Ovary (tissue), 10 donors: Measurements from ENCODE around the gene ZMYM1. TPM values are rescaled to one million over a fixed set of nuclear protein-coding genes. Genes with fewer than 3 reads are reported as not detected.

Experiments
- DNase-seq, 5 donors: peaks; one replicate each; pipeline ENCODE4 v3.0.0-alpha.2; 2019 to 2020
- H3K27ac ChIP-seq, 2 donors: fragments of 200-600 bp; one replicate each; pipeline versions ENCODE4 v1.5.1 to v1.8.0; 2019 to 2022
- H3K27me3 ChIP-seq: fragments of 200-600 bp; one replicate; pipeline ENCODE4 v1.8.0; 2022
- H3K36me3 ChIP-seq: fragments of 200-600 bp; sonication (generic); one replicate; pipeline ENCODE4 v1.5.1; 2019
- H3K4me1 ChIP-seq: one replicate; pipeline ENCODE4 v1.8.1; 2013; ENCODE audit warnings: mild to moderate bottlenecking, moderate library complexity; ENCODE audit not compliant: insufficient read depth
- H3K4me3 ChIP-seq: fragments of 200-600 bp; sonication (generic); one replicate; pipeline ENCODE4 v1.5.1; 2017
- H3K9me3 ChIP-seq, 2 donors: fragments of 200-600 bp in 1 of 2; sonication (generic) in 1 of 2; one replicate each; pipeline versions ENCODE4 v1.5.1 to v1.8.1; 2013 to 2019; ENCODE audit warnings: mild to moderate bottlenecking in 1 of 2, moderate library complexity in 1 of 2
- EP300 ChIP-seq: sonication (generic); formaldehyde crosslinking; IDR thresholded peaks from one replicate; pipeline ENCODE4 v1.6.1; 2017; ENCODE audit warnings: antibody characterized with exemption
- POLR2A ChIP-seq: fragments of 450-650 bp; IDR thresholded peaks from one replicate; pipeline ENCODE4 v1.6.1; 2017; ENCODE audit warnings: antibody characterized with exemption, mild to moderate bottlenecking, moderate library complexity
- WGBS, 3 donors: extraction: QIAGEN DNeasy Blood & Tissue Kit in 1 of 3; methylation state at CpG; one replicate each; pipeline versions ENCODE4 v1.1.5 to v1.1.7; 2013 to 2017; 5-methylcytosine and 5-hydroxymethylcytosine counted together
- intact Hi-C, 4 donors: fragments of 100-400 bp; cut with DNase I; formaldehyde crosslinking; loops; one replicate each; pipeline versions ENCODE4 v1.11.0 to v1.15.1; 2022 to 2023
- long read RNA-seq, 3 donors: library from polyadenylated mRNA in 2 of 3; unstranded in 2 of 3; transcript quantifications; one replicate each; pipeline ENCODE4 v2.0.0 and lab custom pipeline, GENCODE V29; 2021 to 2026
- polyA plus RNA-seq, 2 donors: library from polyadenylated mRNA; stranded (reverse); fragments of 200-250 nt in 1 of 2; fragments of 350-450 nt in 1 of 2; fragmentation: Illumina TruSeq in 1 of 2; extraction: RNeasy Lipid Tissue Mini Kit (QIAGEN cat#74804) in 1 of 2; gene quantifications; one replicate each; pipeline ENCODE4 v1.2.3, GENCODE V29; 2013 to 2014
- total RNA-seq, 7 donors: library from RNA; depleted of rRNA in 2 of 7; stranded (reverse); fragments of >200 nt in 2 of 7; fragmentation: NEBNext Ultra II Directional in 3 of 7; extraction: Animal tissue kit (Norgen Biotek cat#: 25700) in 3 of 7; gene quantifications; one replicate each; pipeline versions ENCODE4 v1.1.0 to v1.2.4, GENCODE V29; 2016 to 2023
- TF ChIP-seq, protein P1 (sequence below), 3 donors: fragments of 450-650 bp in 2 of 3; fragments of 200-600 bp in 1 of 3; IDR thresholded peaks; one replicate each; pipeline versions ENCODE4 v1.5.1 to v1.8.0; 2016 to 2022; ENCODE audit warnings: antibody characterized with exemption in 3 of 3, mild to moderate bottlenecking in 1 of 3
- donor health status: DM: no; HTN: no; CAD: no; lungs with moderate emphysema.
- donor health status: DM: no; HTN: no; CAD: no.
- donor health status: Bipolar disorder and iron deficiency.
- donor health status: DM: yes; HTN: yes; CAD: no.
- donor health status: DM: no; HTN: no; CAD: no.
- donor health status: DM: yes; HTN: yes; CAD: no.

The ZMYM1 gene
- total RNA-seq: 10 to 100 TPM; 12.3 to 19.9 (median 19.2) TPM
- polyA plus RNA-seq: 10 to 100 TPM in 1 of 2 donors, 1 to 10 TPM in 1; 5.3 to 13.2 TPM
- long read RNA-seq, donor 1, full-length matches to known transcripts: 11 of 36 reads
- long read RNA-seq, donor 1, partial matches to known transcripts: 10 of 36 reads
- long read RNA-seq, donor 1, other reads (novel, unspliced or antisense): 15 of 36 reads
- long read RNA-seq, donor 2, full-length matches to known transcripts: 2 of 2 reads
- long read RNA-seq, donor 2, partial matches to known transcripts: 0 of 2 reads
- long read RNA-seq, donor 2, other reads (novel, unspliced or antisense): 0 of 2 reads
- long read RNA-seq, donor 3, full-length matches to known transcripts: 10 of 26 reads
- long read RNA-seq, donor 3, partial matches to known transcripts: 6 of 26 reads
- long read RNA-seq, donor 3, other reads (novel, unspliced or antisense): 10 of 26 reads

DNA sequence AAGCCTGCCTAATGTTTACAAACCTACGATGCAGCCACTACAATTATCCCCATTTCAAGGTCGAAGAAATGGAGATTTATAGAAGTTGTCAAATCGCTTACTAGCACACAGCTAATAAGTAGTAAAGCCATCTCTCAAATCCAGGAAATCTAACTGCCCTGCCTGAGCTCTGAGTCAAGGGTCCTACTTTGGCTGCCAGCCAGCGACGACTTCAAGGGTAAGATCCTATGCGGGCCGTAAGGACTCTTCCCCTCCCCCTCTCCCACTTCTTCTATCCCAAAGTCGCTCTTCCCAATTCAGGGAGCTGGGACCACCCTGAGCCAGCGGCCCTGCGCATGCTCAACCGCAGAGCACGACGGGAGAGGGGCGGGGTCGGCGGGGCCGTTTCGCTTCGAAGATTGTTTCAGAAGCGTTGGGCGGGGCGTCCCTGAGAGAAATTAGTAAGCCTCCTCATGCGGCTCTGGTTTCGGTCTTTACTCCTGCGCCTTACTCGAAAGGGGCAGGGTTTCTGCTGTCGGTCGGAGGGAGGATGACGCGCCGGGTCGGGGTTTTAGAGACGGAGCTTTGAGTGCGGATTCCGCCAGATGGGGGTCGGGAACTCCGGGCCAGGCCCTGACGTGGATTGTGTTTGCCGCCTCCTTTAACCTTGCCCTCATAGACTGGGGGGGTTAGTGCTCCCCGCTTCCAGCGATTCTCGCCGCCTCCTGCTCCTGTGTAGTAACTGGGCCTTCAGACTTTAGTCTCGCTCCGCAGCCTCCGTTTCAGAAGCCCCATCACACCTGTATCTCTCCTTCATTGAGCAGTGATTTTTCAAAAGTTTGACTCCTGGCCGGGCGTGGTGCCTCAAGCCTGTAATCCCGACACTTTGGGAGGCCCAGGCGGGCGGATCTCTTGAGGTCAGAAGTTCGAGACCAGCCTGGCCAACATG lies at the start of gene ZMYM1:
Gene ZMYM1 (plus strand): TSS at position 383 of the 928 bp plus-strand sequence. CDS start 14,603 bp downstream, outside the sequence.
- peak within 1 kb of the TSS; percentile 83 to 84 for H3K27ac ChIP-seq
- H3K4me1 ChIP-seq: peaks cover 8% of the 10 kb centered on the region
- 0% methylated on average over 52 of the region's 52 CpGs for WGBS, 3 donors
- DNase-seq: peak; percentile 83 to 92 (median 87)
- no peaks in the 10 kb centered on the region for H3K27me3 ChIP-seq
- intact Hi-C loops: no loop called here
- peak within 1 kb of the TSS; percentile 77 for H3K4me3 ChIP-seq
- H3K9me3 ChIP-seq: no peaks in the 10 kb centered on the region
- TF ChIP-seq EP300: no peak
- TF ChIP-seq, protein P1, sequence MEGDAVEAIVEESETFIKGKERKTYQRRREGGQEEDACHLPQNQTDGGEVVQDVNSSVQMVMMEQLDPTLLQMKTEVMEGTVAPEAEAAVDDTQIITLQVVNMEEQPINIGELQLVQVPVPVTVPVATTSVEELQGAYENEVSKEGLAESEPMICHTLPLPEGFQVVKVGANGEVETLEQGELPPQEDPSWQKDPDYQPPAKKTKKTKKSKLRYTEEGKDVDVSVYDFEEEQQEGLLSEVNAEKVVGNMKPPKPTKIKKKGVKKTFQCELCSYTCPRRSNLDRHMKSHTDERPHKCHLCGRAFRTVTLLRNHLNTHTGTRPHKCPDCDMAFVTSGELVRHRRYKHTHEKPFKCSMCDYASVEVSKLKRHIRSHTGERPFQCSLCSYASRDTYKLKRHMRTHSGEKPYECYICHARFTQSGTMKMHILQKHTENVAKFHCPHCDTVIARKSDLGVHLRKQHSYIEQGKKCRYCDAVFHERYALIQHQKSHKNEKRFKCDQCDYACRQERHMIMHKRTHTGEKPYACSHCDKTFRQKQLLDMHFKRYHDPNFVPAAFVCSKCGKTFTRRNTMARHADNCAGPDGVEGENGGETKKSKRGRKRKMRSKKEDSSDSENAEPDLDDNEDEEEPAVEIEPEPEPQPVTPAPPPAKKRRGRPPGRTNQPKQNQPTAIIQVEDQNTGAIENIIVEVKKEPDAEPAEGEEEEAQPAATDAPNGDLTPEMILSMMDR (IDR thresholded peaks at IDR 0.05): no peak
- TF ChIP-seq POLR2A: peak; percentile 63
- H3K36me3 ChIP-seq: no peaks in the 10 kb centered on the region

GRCh38 chr1:35029761-35030160 lies 49.4 kb upstream of the ZMYM1 start:
- no peak overlapping the region for H3K27ac ChIP-seq
- H3K4me1 ChIP-seq: peaks cover 8% of the 10 kb centered on the region
- H3K9me3 ChIP-seq: no peaks in the 10 kb centered on the region
- intact Hi-C loops: loop anchor here in 1 of 4 donors (5.0 kb wide), 1 partner anchor 163 kb away; the partner anchor contains the start of gene SFPQ
- DNase-seq: no peak
- TF ChIP-seq EP300: no peak
- TF ChIP-seq, protein P1 (IDR thresholded peaks at IDR 0.05): no peak
- TF ChIP-seq POLR2A: no peak
- no peaks in the 10 kb centered on the region for H3K27me3 ChIP-seq
- H3K36me3 ChIP-seq: no peaks in the 10 kb centered on the region
- H3K4me3 ChIP-seq: no peak overlapping the region

GRCh38 chr1:35030338-35030737 lies 48.8 kb upstream of the ZMYM1 start:
- Histone ChIP-seq H3K27ac (peak overlapping the region in 1 of 2 donors; percentile 89), H3K9me3 (no peaks in the 10 kb centered on the region), H3K36me3 (no peaks in the 10 kb centered on the region), H3K4me3 (peak overlapping the region; percentile 70), H3K4me1 (peaks cover 8% of the 10 kb centered on the region), H3K27me3 (no peaks in the 10 kb centered on the region)
- WGBS, 3 donors: 71 to 75% (median 74%) methylated on average over 5 of the region's 5 CpGs
- DNase-seq: no peak
- intact Hi-C loops: loop anchor here in 1 of 4 donors (5.0 kb wide), 1 partner anchor 162 kb away; the partner anchor contains the start of gene SFPQ
- no peak for TF ChIP-seq POLR2A
- TF ChIP-seq, protein P1 (IDR thresholded peaks at IDR 0.05): no peak

DNA sequence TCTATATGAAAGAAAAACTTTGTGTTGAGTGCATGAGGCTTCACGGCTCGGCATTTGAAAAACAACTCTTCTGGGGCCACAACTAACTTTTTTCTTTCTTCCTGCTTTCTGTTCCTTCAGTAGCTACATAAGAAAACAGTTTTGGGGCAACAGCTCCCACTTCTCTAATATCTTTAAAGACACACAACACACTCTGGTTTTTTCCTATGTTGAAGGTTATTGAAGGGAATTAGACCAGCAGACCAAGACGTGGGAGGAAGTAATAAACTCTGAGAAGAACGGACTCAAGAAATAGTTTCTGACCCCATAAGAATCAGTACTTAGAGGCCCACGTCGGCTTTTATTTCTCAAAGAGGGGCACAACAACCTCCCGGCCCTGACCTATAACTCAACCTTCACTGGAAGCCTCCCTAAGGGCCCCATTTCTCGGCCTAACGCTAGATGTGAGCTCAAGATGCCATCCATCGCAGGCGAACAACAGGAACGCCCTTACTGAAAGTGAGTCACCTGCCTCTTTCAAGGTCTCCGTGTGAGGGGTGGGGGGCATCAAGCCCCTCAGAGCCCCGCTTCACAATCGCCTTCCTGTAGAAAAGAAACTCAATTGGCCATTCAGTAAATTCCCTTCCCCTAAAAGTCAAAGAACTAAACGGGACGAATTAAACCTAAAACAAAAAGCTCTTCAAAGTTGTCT lies 48.3 kb upstream of the ZMYM1 start:
- peak; percentile 30 to 57 (median 36) for DNase-seq
- WGBS, 3 donors: 2 to 3% (median 2%) methylated on average over 17 of the region's 17 CpGs
- TF ChIP-seq, protein P1 (IDR thresholded peaks at IDR 0.05): no peak
- TF ChIP-seq POLR2A (no peak), EP300 (no peak)
- Histone ChIP-seq H3K27me3 (no peaks in the 10 kb centered on the region), H3K9me3 (no peaks in the 10 kb centered on the region), H3K27ac (peak overlapping the region; percentile 77 to 89), H3K4me3 (peak overlapping the region; percentile 70), H3K4me1 (peaks cover 8% of the 10 kb centered on the region), H3K36me3 (no peaks in the 10 kb centered on the region)
- intact Hi-C loops: loop anchor here in 1 of 4 donors (5.0 kb wide), 1 partner anchor 161 kb away; the partner anchor contains the start of gene SFPQ
